OCI-LY7 (cell line): Measurements from ENCODE around the gene NDOR1. TPM values are rescaled to one million over a fixed set of nuclear protein-coding genes. Genes with fewer than 3 reads are reported as not detected.

Experiments used
- BruUV-seq: library from RNA; stranded (reverse); fragments of 400-500 nt; replicated peaks from 2 replicates; lab custom pipeline; 2021; lab: Mats Ljungman, UMichigan
- CTCF ChIA-PET: fragments of 300-600 bp; sonication (Branson Sonifier 250); formaldehyde crosslinking; loops from one replicate; lab custom pipeline; 2022; ENCODE audit warnings: antibody characterized with exemption; ENCODE audit not compliant: unreplicated experiment; lab: Charles Lee
- POLR2A ChIA-PET: fragments of 300-600 bp; sonication (Branson Sonifier 250); formaldehyde crosslinking; loops from one replicate; lab custom pipeline; 2022; ENCODE audit warnings: antibody characterized with exemption; lab: Charles Lee
- DNase-seq: peaks from one replicate; pipeline ENCODE4 v3.0.0-alpha.2; 2015; ENCODE audit warnings: low spot score
- H2AFZ ChIP-seq: fragments of 200-600 bp; sonication (generic), shearing (Covaris generic); 2 replicates; pipeline ENCODE4 v1.6.1; 2014; ENCODE audit warnings: mild to moderate bottlenecking, antibody characterized with exemption, low read length, moderate library complexity
- H3K27ac ChIP-seq: fragments of 200-600 bp; sonication (generic); 2 replicates; pipeline ENCODE4 v1.5.1; 2014; ENCODE audit warnings: mixed run types, low read depth, mild to moderate bottlenecking, moderate library complexity, low read length, inconsistent platforms; ENCODE audit not compliant: poor library complexity, severe bottlenecking
- H3K36me3 ChIP-seq: fragments of 200-600 bp; sonication (generic); 2 replicates; pipeline ENCODE4 v1.6.1; 2014; ENCODE audit warnings: mild to moderate bottlenecking, antibody characterized with exemption, low read length, moderate library complexity, mixed read lengths; ENCODE audit not compliant: insufficient read depth
- H3K4me1 ChIP-seq: fragments of 200-600 bp; sonication (generic); 2 replicates; pipeline ENCODE4 v1.5.1; 2014; ENCODE audit warnings: mild to moderate bottlenecking, low read length; ENCODE audit not compliant: insufficient read depth, poor library complexity, severe bottlenecking
- H3K4me2 ChIP-seq: fragments of 200-600 bp; sonication (generic); 2 replicates; pipeline ENCODE4 v1.6.1; 2014; ENCODE audit warnings: mild to moderate bottlenecking, low read length
- H3K4me3 ChIP-seq: fragments of 200-600 bp; sonication (generic); 2 replicates; pipeline ENCODE4 v1.5.1; 2014; ENCODE audit warnings: mild to moderate bottlenecking, low read depth, low read length; ENCODE audit not compliant: poor library complexity, severe bottlenecking
- H3K79me2 ChIP-seq: fragments of 200-600 bp; sonication (generic); 2 replicates; pipeline ENCODE4 v1.6.1; 2016; ENCODE audit warnings: low read depth, mild to moderate bottlenecking, low read length, moderate library complexity, mixed read lengths; ENCODE audit not compliant: insufficient read depth
- H3K9me2 ChIP-seq: fragments of 200-600 bp; sonication (generic); 2 replicates; pipeline ENCODE4 v1.6.1; 2016; ENCODE audit warnings: mild to moderate bottlenecking, low read length, mixed read lengths; ENCODE audit not compliant: insufficient read depth
- H3K9me3 ChIP-seq: fragments of 200-600 bp; sonication (generic); 2 replicates; pipeline ENCODE4 v1.6.1; 2014; ENCODE audit warnings: mild to moderate bottlenecking, mixed run types, low read length, mixed read lengths
- H4K20me1 ChIP-seq: fragments of 200-600 bp; sonication (generic); 2 replicates; pipeline ENCODE4 v1.6.1; 2014; ENCODE audit warnings: mild to moderate bottlenecking, antibody characterized with exemption, low read length, moderate library complexity, mixed read lengths; ENCODE audit not compliant: insufficient read depth
- CTCF ChIP-seq: fragments of 200-600 bp; sonication (generic); conservative IDR thresholded peaks from 2 replicates; pipeline ENCODE4 v1.5.1; 2014; ENCODE audit warnings: mild to moderate bottlenecking, antibody characterized with exemption, low read length, moderate library complexity, mixed read lengths
- EZH2phosphoT487 ChIP-seq: fragments of 200-600 bp; sonication (generic); IDR thresholded peaks from 2 replicates; pipeline ENCODE4 v1.6.1; 2018; ENCODE audit warnings: low read depth, borderline replicate concordance, mild to moderate bottlenecking, mixed run types, antibody characterized with exemption, low read length, moderate library complexity, mixed read lengths
- intact Hi-C: fragments of 100-400 bp; cut with micrococcal nuclease; formaldehyde crosslinking; loops from one replicate; pipeline ENCODE4 v1.10.0; 2022; ENCODE audit not compliant: unreplicated experiment
- total RNA-seq, 2 experiments: library from RNA; depleted of rRNA in 1 of 2; stranded (reverse); fragments of >200 nt in 1 of 2; shearing (Covaris generic) in 1 of 2; gene quantifications; 2 replicates each; pipeline ENCODE4 v1.2.3, GENCODE V29; 2014 to 2022

NDOR1 gene
- total RNA-seq, 2 experiments from 2014 or later, result 30.4 to 61.9 TPM

GRCh38 chr9:137245450-137246421 lies 40.2 kb downstream of the NDOR1 start:
- no peak overlapping the region for H3K4me3 ChIP-seq
- H3K4me1 ChIP-seq, result peaks cover 36% of the 10 kb centered on the region
- DNase-seq, result no peak
- H3K9me2 ChIP-seq, result no peaks in the 10 kb centered on the region
- no peaks in the 10 kb centered on the region for H3K9me3 ChIP-seq
- intact Hi-C loops, result no loop called here
- ChIA-PET POLR2A (no interaction called here), CTCF (no interaction called here)
- H3K27ac ChIP-seq, result no peak overlapping the region
- no TSS peak for BruUV-seq
- H3K79me2 ChIP-seq, result peaks cover 17% of the 10 kb centered on the region
- peaks cover 28% of the 10 kb centered on the region for H3K36me3 ChIP-seq
- H3K4me2 ChIP-seq, result no peak overlapping the region
- peaks cover 14% of the 10 kb centered on the region for H4K20me1 ChIP-seq
- H2AFZ ChIP-seq, result no peak overlapping the region
- no peak for TF ChIP-seq EZH2phosphoT487
- TF ChIP-seq CTCF, result no peak

- Histone ChIP-seq H3K9me3 (no peaks in the 10 kb centered on the region), H3K9me2 (no peaks in the 10 kb centered on the region), H3K79me2 (peaks cover 9% of the 10 kb centered on the region), H3K27ac (no peak overlapping the region), H3K4me1 (peaks cover 38% of the 10 kb centered on the region), H4K20me1 (peaks cover 7% of the 10 kb centered on the region), H2AFZ (no peak overlapping the region), H3K36me3 (peaks cover 19% of the 10 kb centered on the region), H3K4me2 (no peak overlapping the region), H3K4me3 (no peak overlapping the region)
- no TSS peak for BruUV-seq
- intact Hi-C loops, result no loop called here
- CTCF ChIA-PET, result no interaction called here
- DNase-seq, result no peak
- POLR2A ChIA-PET, result interaction anchor here (0.6 kb wide), 1 partner anchor 160 kb away, joined by 3 read pairs; no protein-coding TSS in a partner anchor
- TF ChIP-seq CTCF (no peak), EZH2phosphoT487 (no peak)
Measured at GRCh38 chr9:137247135-137247915, 41.8 kb downstream of the NDOR1 start.
